Heart right ventricle (tissue), 16 donors: ENCODE data around the gene DSG2. TPM values are rescaled to one million over a fixed set of nuclear protein-coding genes. Genes with fewer than 3 reads are reported as not detected.
A peak's percentile ranks its signal among the peaks of the same experiment; 100 is the strongest.

Source experiments
- ATAC-seq, 8 donors: fragments of 200-7000 bp; cut with Tn5 transposase; one replicate each; pipeline ENCODE4 v1.9.1; 2020; ENCODE audit warnings: mild to moderate bottlenecking in 8 of 8, moderate library complexity in 8 of 8, moderate number of reproducible peaks in 1 of 8
- DNase-seq, 2 donors: peaks; one replicate each; pipeline ENCODE4 v3.0.0-alpha.2; 2020
- H3K27ac ChIP-seq, 10 donors: fragments of 200-600 bp; sonication (generic) in 2 of 10; one replicate each; pipeline versions ENCODE4 v1.5.0 to v1.8.0; 2020 to 2022; ENCODE audit warnings: mild to moderate bottlenecking in 3 of 10
- H3K27me3 ChIP-seq, 7 donors: fragments of 200-600 bp; one replicate each; pipeline ENCODE4 v1.8.0; 2021 to 2022; ENCODE audit warnings: mild to moderate bottlenecking in 2 of 7
- H3K36me3 ChIP-seq, 9 donors: fragments of 200-600 bp; sonication (generic) in 1 of 9; one replicate each; pipeline versions ENCODE4 v1.5.0 to v1.8.0; 2020 to 2022; ENCODE audit warnings: mild to moderate bottlenecking in 2 of 9
- H3K4me1 ChIP-seq, 9 donors: fragments of 200-600 bp; sonication (generic) in 1 of 9; one replicate each; pipeline versions ENCODE4 v1.5.0 to v1.8.0; 2020 to 2022; ENCODE audit warnings: mild to moderate bottlenecking in 4 of 9
- H3K4me3 ChIP-seq, 10 donors: fragments of 200-600 bp; sonication (generic) in 2 of 10; one replicate each; pipeline versions ENCODE4 v1.5.0 to v1.8.0; 2020 to 2022; ENCODE audit warnings: mild to moderate bottlenecking in 7 of 10, moderate library complexity in 2 of 10
- H3K9me3 ChIP-seq, 11 donors: fragments of 200-600 bp in 10 of 11; sonication (generic) in 2 of 11; one replicate each; pipeline versions ENCODE4 v1.5.0 to v1.8.0; 2013 to 2022; ENCODE audit warnings: mild to moderate bottlenecking in 2 of 11, control low read depth in 1 of 11, moderate library complexity in 1 of 11
- WGBS, 2 donors: extraction: QIAGEN DNeasy Blood & Tissue Kit; methylation state at CpG; one replicate each; pipeline ENCODE4 v1.1.7; 2013; ENCODE audit warnings: inconsistent platforms in 1 of 2; 5-methylcytosine and 5-hydroxymethylcytosine counted together
- intact Hi-C, 10 donors: fragments of 100-400 bp; cut with DNase I; formaldehyde crosslinking; loops; one replicate each; pipeline versions ENCODE4 v1.11.1 to v1.14.2; 2022
- polyA plus RNA-seq, 2 donors: library from polyadenylated mRNA; stranded (reverse); fragments of 200-250 nt; gene quantifications; one replicate each; pipeline ENCODE4 v1.2.3, GENCODE V29; 2013
- total RNA-seq, 10 donors: library from RNA; stranded (reverse); fragmentation: NEBNext Ultra II Directional in 3 of 10; extraction: Animal tissue kit (Norgen Biotek cat#: 25700) in 3 of 10; gene quantifications; one replicate each; pipeline versions ENCODE4 v1.2.1 to v1.2.4, GENCODE V29; 2021 to 2023
- TF ChIP-seq, protein P1 (sequence below), 9 donors: fragments of 200-600 bp; sonication (generic) in 2 of 9; IDR thresholded peaks; one replicate each; pipeline versions ENCODE4 v1.5.0 to v1.8.0; 2021 to 2022; ENCODE audit warnings: antibody characterized with exemption in 9 of 9, mild to moderate bottlenecking in 5 of 9, moderate library complexity in 1 of 9
- donor health status: Arrhythmogenic right ventricular cardiomyopathy.
- donor health status: ischemic (EF 13 %, LVEDD 7.1; RV severe dilation, severe dysfunction).
- donor health status: healthy with polysubstance abuse.
- donor health status: DM: no; HTN: yes; CAD: no.
- donor health status: DM: no; HTN: no; CAD: no.
- donor health status: ischemic (EF 25% LVEDD 6.9; RV normal size, moderate dysfunction).
- donor health status: ischemic (EF 25% LVEDD 5.7; RV mildly dilated, moderate dysfunction).
- donor health status: healthy.
- donor health status: DM: yes; HTN: yes; CAD: no.
- donor health status: Ischemic cardiomyopathy.
- donor health status: ischemic (EF 35%, LVEDD 5.7; RV mildly dilated, moderate dysfunction).
- donor health status: nonischemic (EF 11% LVEDD 7.7; RV severe dilation, severe dysfunction).
- donor health status: DM: yes; HTN: yes; CAD: no.
- donor health status: PGD.
- donor health status: ischemic (EF 29% LVEDD 5.4; RV normal size, mild dysfunction).
- donor health status: nonischemic (EF 23%, LVEDD 6.1; RV moderate dilation, normal function).

Gene DSG2
- total and polyA plus RNA-seq, 12 donors = 7.6 to 53.8 (median 39.9) TPM

DNA sequence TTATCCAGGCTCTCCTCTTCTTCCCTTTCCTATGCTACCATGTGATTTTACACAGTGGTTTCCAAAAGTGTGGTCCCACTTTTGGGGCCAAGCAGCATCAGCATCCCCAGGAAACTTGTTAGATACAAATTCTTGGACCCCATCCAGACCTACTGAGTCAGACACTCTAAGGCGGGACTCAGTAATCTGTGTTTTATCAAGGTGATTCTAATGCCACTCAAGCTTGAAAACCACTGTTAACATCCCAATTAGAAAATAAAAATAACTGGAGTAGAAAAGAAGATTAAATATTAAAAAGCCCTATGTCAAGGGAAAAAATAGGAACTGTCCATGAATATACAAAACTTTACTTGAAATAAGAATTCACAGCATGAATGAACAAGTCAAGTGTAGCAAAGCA, 10.8 kb downstream of the DSG2 start:
- DNase-seq = no peak
- Histone ChIP-seq H3K27me3 (no peaks in the 10 kb centered on the region), H3K27ac (no peak overlapping the region), H3K36me3 (no peaks in the 10 kb centered on the region), H3K4me3 (no peak overlapping the region), H3K9me3 (peaks cover 0 to 5% (median 0%) of the 10 kb centered on the region in 11 donors), H3K4me1 (peaks cover 0 to 19% (median 3%) of the 10 kb centered on the region in 9 donors)
- ATAC-seq = no peak
- intact Hi-C loops = loop anchor here in 6 of 10 donors (5.0 to 10.0 kb wide), 6 partner anchors 84 to 541 kb away; no protein-coding TSS in a partner anchor
- TF ChIP-seq, protein P1, sequence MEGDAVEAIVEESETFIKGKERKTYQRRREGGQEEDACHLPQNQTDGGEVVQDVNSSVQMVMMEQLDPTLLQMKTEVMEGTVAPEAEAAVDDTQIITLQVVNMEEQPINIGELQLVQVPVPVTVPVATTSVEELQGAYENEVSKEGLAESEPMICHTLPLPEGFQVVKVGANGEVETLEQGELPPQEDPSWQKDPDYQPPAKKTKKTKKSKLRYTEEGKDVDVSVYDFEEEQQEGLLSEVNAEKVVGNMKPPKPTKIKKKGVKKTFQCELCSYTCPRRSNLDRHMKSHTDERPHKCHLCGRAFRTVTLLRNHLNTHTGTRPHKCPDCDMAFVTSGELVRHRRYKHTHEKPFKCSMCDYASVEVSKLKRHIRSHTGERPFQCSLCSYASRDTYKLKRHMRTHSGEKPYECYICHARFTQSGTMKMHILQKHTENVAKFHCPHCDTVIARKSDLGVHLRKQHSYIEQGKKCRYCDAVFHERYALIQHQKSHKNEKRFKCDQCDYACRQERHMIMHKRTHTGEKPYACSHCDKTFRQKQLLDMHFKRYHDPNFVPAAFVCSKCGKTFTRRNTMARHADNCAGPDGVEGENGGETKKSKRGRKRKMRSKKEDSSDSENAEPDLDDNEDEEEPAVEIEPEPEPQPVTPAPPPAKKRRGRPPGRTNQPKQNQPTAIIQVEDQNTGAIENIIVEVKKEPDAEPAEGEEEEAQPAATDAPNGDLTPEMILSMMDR (IDR thresholded peaks at IDR 0.05) = no peak
- 43 to 47% methylated on average over 1 of the region's 1 CpG for WGBS, 2 donors

DNA sequence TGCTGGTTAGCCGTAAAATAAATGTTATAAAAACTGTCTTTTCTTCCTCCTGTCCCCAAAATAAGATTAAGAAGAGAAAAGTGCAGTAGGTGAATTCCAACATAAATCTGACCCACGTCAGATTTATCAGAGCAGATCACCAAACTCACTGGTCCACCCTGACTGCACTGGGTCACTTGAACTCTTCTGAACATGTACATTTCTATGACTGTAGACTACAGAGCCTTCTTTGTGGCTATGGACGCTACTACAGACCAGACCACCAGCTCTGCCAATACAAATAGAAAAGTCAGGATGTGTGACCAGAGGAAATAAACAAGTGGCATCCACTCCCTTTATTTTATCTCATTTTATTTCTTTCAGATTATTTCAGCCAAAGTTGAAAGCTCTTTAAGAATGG, 11.6 kb downstream of the DSG2 start:
- DNase-seq (no peak), ATAC-seq (no peak)
- TF ChIP-seq, protein P1 (IDR thresholded peaks at IDR 0.05) = no peak
- peaks cover 0 to 23% (median 4%) of the 10 kb centered on the region in 9 donors for H3K4me1 ChIP-seq
- 70 to 74% methylated on average over 3 of the region's 3 CpGs for WGBS, 2 donors
- no peak overlapping the region for H3K27ac ChIP-seq
- intact Hi-C loops = loop anchor here in 6 of 10 donors (5.0 to 10.0 kb wide), 6 partner anchors 85 to 542 kb away; no protein-coding TSS in a partner anchor
- peaks cover 0 to 5% (median 0%) of the 10 kb centered on the region in 11 donors for H3K9me3 ChIP-seq
- no peaks in the 10 kb centered on the region for H3K36me3 ChIP-seq
- H3K4me3 ChIP-seq = no peak overlapping the region
- H3K27me3 ChIP-seq = no peaks in the 10 kb centered on the region

GRCh38 chr18:31510319-31510718, 12.3 kb downstream of the DSG2 start:
- no peak overlapping the region for H3K4me3 ChIP-seq
- no peak overlapping the region for H3K27ac ChIP-seq
- H3K27me3 ChIP-seq = no peaks in the 10 kb centered on the region
- no peak for DNase-seq
- H3K4me1 ChIP-seq = peaks cover 0 to 23% (median 3%) of the 10 kb centered on the region in 9 donors
- H3K36me3 ChIP-seq = no peaks in the 10 kb centered on the region
- intact Hi-C loops = loop anchor here in 4 of 10 donors (2.0 to 10.0 kb wide), 4 partner anchors 244 to 536 kb away; no protein-coding TSS in a partner anchor
- H3K9me3 ChIP-seq = peaks cover 0 to 5% (median 0%) of the 10 kb centered on the region in 11 donors
- no peak for ATAC-seq
- TF ChIP-seq, protein P1 (IDR thresholded peaks at IDR 0.05) = no peak

- peaks cover 0 to 23% (median 3%) of the 10 kb centered on the region in 9 donors for H3K4me1 ChIP-seq
- TF ChIP-seq, protein P1 (IDR thresholded peaks at IDR 0.05) = peak in 2 of 9 donors; percentile 9 to 23
- H3K36me3 ChIP-seq = no peaks in the 10 kb centered on the region
- H3K27me3 ChIP-seq = no peaks in the 10 kb centered on the region
- intact Hi-C loops = loop anchor here in 4 of 10 donors (2.0 to 10.0 kb wide), 4 partner anchors 244 to 536 kb away; no protein-coding TSS in a partner anchor
- H3K9me3 ChIP-seq = peaks cover 0 to 5% (median 0%) of the 10 kb centered on the region in 11 donors
- ATAC-seq (peak in 2 of 8 donors; percentile 28 to 41), DNase-seq (no peak)
- WGBS, 2 donors = 43 to 48% methylated on average over 6 of the region's 6 CpGs
- H3K4me3 ChIP-seq = no peak overlapping the region
- no peak overlapping the region for H3K27ac ChIP-seq
These were observed 13.1 kb downstream of the DSG2 start for GRCh38 chr18:31511098-31511497.
